Thoracic aorta (tissue), 2 donors: ENCODE results near the gene RENBP. TPM values are rescaled to one million over a fixed set of nuclear protein-coding genes. Genes with fewer than 3 reads are reported as not detected.
A peak's percentile ranks its signal among the peaks of the same experiment; 100 is the strongest.

Experiments
- ATAC-seq: fragments of 150-250 bp; one replicate; pipeline ENCODE4 v1.8.0; 2017; ENCODE audit warnings: low read depth; ENCODE audit not compliant: insufficient number of reproducible peaks, low FRiP score
- DNase-seq: peaks from one replicate; pipeline ENCODE4 v3.0.0-alpha.2; 2020; ENCODE audit warnings: low spot score
- H3K27ac ChIP-seq, 2 donors: fragments of 200-600 bp; sonication (generic); 1 replicate in 1 of 2; 2 replicates in 1 of 2; pipeline ENCODE4 v1.5.1; 2016; ENCODE audit warnings: mild to moderate bottlenecking in 2 of 2, moderate library complexity in 2 of 2
- H3K27me3 ChIP-seq: fragments of 200-600 bp; sonication (generic); replicated peaks from 2 replicates; pipeline ENCODE4 v1.6.0; 2016; ENCODE audit warnings: mild to moderate bottlenecking; ENCODE audit not compliant: insufficient read depth
- H3K36me3 ChIP-seq: fragments of 200-600 bp; sonication (generic); one replicate; pipeline ENCODE4 v1.5.1; 2016
- H3K4me1 ChIP-seq, 2 donors: fragments of 200-600 bp; sonication (generic); 1 replicate in 1 of 2; 2 replicates in 1 of 2; pipeline versions ENCODE4 v1.5.1 to v1.6.0; 2016; ENCODE audit warnings: low read depth in 2 of 2, mild to moderate bottlenecking in 1 of 2; ENCODE audit not compliant: control insufficient read depth in 1 of 2
- H3K4me3 ChIP-seq: fragments of 200-600 bp; sonication (generic); 2 replicates; pipeline ENCODE4 v1.5.1; 2016; ENCODE audit warnings: mild to moderate bottlenecking
- H3K9me3 ChIP-seq: fragments of 200-600 bp; sonication (generic); 2 replicates; pipeline ENCODE4 v1.5.1; 2016
- total RNA-seq, 2 donors: library from RNA; depleted of rRNA; stranded (reverse); fragments of >200 nt; gene quantifications; one replicate each; pipeline versions ENCODE4 v1.1.0 to v1.2.3, GENCODE V29; 2016
- TF ChIP-seq, protein P1 (sequence below): fragments of 200-600 bp; sonication (generic); IDR thresholded peaks from one replicate; pipeline ENCODE4 v1.5.1; 2019; ENCODE audit warnings: antibody characterized with exemption

RENBP gene
- total RNA-seq, 2 donors from 2014 or later: 11.2 to 21.4 TPM

DNA sequence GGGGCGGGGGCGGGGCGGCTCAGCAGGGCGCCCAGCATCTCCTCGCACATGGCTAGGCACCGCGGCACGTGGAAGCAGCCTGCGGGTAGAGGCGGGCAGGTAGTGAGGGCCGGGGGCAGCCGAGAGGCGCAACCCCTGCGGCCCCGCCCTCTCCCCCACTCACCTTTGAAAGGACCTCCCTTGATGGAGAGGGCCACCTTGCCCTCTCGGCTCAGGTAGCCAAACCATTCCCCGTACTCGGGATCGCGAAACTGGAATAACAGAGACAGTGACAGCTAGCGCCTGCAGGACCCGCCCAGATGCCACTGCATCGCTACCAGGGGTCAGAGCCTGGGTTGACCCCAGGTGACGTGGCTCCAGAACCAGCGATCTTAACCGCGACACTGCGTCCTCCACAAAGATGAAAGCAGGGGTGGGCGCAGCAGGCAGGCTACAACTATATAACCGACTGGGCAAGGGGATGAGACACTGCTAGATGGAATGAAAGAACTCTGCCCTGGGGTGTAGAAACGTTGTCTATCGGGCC lies 9.1 kb downstream of the RENBP start:
- Histone ChIP-seq H3K36me3 (peaks cover 6% of the 10 kb centered on the region), H3K27me3 (no peaks in the 10 kb centered on the region), H3K4me3 (peak overlapping the region; percentile 77), H3K27ac (no peak overlapping the region), H3K9me3 (no peaks in the 10 kb centered on the region), H3K4me1 (peaks cover 3 to 14% of the 10 kb centered on the region in 2 donors)
- ATAC-seq (no peak), DNase-seq (no peak)
- TF ChIP-seq, protein P1, sequence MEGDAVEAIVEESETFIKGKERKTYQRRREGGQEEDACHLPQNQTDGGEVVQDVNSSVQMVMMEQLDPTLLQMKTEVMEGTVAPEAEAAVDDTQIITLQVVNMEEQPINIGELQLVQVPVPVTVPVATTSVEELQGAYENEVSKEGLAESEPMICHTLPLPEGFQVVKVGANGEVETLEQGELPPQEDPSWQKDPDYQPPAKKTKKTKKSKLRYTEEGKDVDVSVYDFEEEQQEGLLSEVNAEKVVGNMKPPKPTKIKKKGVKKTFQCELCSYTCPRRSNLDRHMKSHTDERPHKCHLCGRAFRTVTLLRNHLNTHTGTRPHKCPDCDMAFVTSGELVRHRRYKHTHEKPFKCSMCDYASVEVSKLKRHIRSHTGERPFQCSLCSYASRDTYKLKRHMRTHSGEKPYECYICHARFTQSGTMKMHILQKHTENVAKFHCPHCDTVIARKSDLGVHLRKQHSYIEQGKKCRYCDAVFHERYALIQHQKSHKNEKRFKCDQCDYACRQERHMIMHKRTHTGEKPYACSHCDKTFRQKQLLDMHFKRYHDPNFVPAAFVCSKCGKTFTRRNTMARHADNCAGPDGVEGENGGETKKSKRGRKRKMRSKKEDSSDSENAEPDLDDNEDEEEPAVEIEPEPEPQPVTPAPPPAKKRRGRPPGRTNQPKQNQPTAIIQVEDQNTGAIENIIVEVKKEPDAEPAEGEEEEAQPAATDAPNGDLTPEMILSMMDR: no peak

DNA sequence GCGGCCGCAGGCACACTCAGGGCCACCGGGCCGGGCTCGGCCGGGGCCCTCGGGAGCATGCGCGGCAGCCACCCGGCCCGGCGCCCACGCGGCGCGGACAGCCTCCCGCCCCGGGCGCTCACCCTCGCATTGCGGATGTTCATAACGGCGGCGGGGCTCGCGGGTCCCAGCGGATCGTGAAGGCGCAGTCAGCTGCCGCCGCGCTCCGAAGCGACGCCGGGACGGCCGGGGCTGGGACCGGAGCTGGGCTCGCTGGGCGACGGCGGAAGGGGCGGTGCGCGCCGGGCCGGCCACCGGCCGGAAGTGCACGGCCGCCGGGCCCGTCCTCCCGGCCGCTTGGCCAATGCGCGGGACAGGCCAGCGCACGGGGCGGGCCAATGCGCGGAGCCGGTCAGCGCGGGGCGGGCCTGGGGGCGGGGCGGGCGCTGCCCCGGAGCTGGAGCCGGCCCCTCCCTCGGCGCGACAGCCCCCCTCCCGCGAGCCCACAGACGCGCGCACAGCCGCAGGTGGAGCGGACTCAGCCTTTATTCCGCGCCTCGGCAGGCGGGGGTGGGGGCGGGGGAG lies 9.6 kb downstream of the RENBP start, which contains the start of gene NAA10:
Gene NAA10 (minus strand): TSS at position 276 of the 564 bp plus-strand sequence. CDS start 133 bp downstream, at position 143.
- Histone ChIP-seq H3K4me1 (peaks cover 3 to 14% of the 10 kb centered on the region in 2 donors), H3K27me3 (no peaks in the 10 kb centered on the region), H3K9me3 (no peaks in the 10 kb centered on the region), H3K36me3 (peaks cover 6% of the 10 kb centered on the region), H3K27ac (peak within 1 kb of the TSS in 1 of 2 donors; percentile 12), H3K4me3 (peak within 1 kb of the TSS; percentile 77)
- TF ChIP-seq, protein P1: no peak
- DNase-seq (no peak), ATAC-seq (peak; percentile 70)

DNA sequence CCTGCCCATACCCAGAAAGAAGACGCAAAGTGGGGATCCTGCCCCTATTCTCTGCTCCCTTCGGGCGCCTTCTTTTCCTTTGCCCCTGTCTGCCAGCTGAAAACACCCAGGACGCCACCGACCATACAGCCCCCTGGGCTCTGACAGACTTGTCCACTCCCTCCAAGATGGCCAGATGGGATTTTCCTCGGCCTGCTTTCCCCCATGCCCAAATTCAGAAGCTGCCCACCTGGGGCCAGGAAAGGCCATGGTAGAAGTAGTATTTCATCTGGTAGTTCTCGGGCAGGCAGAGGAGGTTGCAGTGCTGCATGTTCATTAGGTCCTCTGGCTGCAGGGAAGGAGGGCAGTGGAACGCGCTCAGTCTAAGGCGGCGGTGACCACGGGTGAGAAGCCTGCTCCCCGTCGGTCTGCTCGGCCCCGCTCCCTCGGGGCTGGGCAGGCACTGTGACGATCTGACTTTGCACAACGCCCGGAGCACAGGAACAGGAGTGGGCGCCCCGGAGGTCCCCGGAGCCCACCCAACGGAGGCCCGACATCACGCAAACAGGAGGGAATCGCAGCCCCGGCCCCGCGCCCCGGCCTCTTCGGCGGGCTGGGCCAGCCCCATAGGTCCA lies 10.2 kb downstream of the RENBP start:
- no peak for DNase-seq
- no peak for ATAC-seq
- no peaks in the 10 kb centered on the region for H3K9me3 ChIP-seq
- H3K36me3 ChIP-seq: peaks cover 6% of the 10 kb centered on the region
- H3K4me3 ChIP-seq: peak overlapping the region; percentile 77
- peak overlapping the region in 1 of 2 donors; percentile 12 for H3K27ac ChIP-seq
- TF ChIP-seq, protein P1: no peak
- H3K27me3 ChIP-seq: no peaks in the 10 kb centered on the region
- H3K4me1 ChIP-seq: peaks cover 3 to 14% of the 10 kb centered on the region in 2 donors

DNA sequence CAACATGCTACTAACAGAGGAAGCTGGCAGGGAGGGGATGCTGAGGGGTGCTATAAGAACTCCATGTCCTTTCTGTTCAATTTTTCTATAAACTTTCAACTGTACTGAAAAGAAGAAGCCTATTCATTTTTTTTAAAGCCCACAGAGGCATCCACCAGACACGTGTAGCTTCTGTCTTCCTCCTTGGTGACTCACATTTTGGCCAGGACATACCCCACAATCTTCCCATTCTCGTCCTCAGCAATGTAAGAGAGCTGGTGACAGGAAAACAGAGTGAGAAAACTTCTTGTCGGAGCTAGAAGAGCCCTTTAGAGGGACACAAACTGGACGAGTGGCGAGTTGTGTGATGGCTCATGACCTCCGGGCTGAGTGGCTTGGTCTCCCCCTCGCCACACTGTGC lies 10.7 kb downstream of the RENBP start:
- peak overlapping the region; percentile 77 for H3K4me3 ChIP-seq
- no peak for ATAC-seq
- H3K36me3 ChIP-seq: peaks cover 6% of the 10 kb centered on the region
- no peaks in the 10 kb centered on the region for H3K27me3 ChIP-seq
- DNase-seq: no peak
- TF ChIP-seq, protein P1: no peak
- peaks cover 3 to 14% of the 10 kb centered on the region in 2 donors for H3K4me1 ChIP-seq
- H3K27ac ChIP-seq: no peak overlapping the region
- no peaks in the 10 kb centered on the region for H3K9me3 ChIP-seq

DNA sequence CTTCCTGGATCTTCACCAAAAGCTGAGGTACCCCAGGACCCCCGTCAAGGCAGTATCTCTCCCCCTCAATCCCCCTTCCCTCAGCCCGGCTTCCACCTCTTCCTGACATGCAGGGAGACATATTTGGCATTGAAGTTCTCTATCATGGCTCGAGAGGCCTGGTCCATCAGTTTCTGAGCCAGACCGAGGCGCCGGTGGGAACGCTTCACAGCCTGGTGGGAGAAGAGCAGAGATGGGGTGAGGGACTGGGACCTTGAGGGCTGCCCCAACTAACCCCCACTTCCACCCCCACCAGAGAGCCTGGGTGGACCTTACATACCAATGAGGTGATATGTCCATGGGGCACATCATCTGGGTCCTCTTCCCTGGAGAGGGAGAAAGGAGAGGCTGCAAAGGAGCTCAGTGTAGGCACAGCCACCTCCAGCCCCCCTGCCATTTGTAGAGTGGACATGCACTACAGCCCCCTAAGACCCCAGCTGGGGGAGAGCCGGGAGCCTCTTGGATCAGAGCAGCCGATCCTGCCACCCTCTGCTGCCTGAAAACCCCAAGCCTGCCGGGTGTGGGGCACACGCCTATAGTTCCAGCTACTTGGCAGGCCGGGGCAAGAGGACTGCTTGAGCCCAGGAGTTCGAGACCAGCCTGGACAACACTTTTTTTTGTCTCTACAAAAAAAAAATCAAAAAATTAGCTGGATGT lies 12.1 kb downstream of the RENBP start:
- no peaks in the 10 kb centered on the region for H3K27me3 ChIP-seq

More for the DNA sequence above, 12.1 kb downstream of the RENBP start:
- peaks cover 3 to 14% of the 10 kb centered on the region in 2 donors for H3K4me1 ChIP-seq
- no peak for DNase-seq
- H3K9me3 ChIP-seq: no peaks in the 10 kb centered on the region
- no peak overlapping the region for H3K27ac ChIP-seq
- no peak for ATAC-seq
- H3K4me3 ChIP-seq: no peak overlapping the region
- TF ChIP-seq, protein P1: no peak
- peaks cover 6% of the 10 kb centered on the region for H3K36me3 ChIP-seq
